DND-41 (cell line): ENCODE measurements around the gene MRPL9.
"Not testable (repeated sequence)": the region's sequence is repeated elsewhere in the genome, so short reads cannot be mapped to it uniquely, and the experiment has no call there.

Experiments used
- ATAC-seq: fragments of 200-7000 bp; cut with Tn5 transposase; 3 replicates; pipeline ENCODE4 v1.9.1; 2021; ENCODE audit warnings: low read depth; ENCODE audit not compliant: insufficient read depth
- DNase-seq: peaks from one replicate; pipeline ENCODE4 v3.0.0-alpha.2; 2020
- H2AFZ ChIP-seq: 2 replicates; pipeline ENCODE4 v1.6.0; 2012; ENCODE audit warnings: low read depth, low read length
- H3K27ac ChIP-seq: 2 replicates; pipeline ENCODE4 v1.5.1; 2012; ENCODE audit warnings: low read length, inconsistent platforms
- H3K27me3 ChIP-seq: fragments of 200-600 bp; sonication (generic); 2 replicates; pipeline ENCODE4 v1.6.0; 2012; ENCODE audit warnings: low read length, mild to moderate bottlenecking, inconsistent platforms; ENCODE audit not compliant: insufficient read depth, poor library complexity
- H3K36me3 ChIP-seq: 2 replicates; pipeline ENCODE4 v1.5.1; 2012; ENCODE audit warnings: low read length, inconsistent platforms; ENCODE audit not compliant: insufficient read depth
- H3K4me1 ChIP-seq: 2 replicates; pipeline ENCODE4 v1.5.1; 2012; ENCODE audit warnings: mild to moderate bottlenecking, low read length; ENCODE audit not compliant: insufficient read depth
- H3K4me2 ChIP-seq: 2 replicates; pipeline ENCODE4 v1.6.0; 2012; ENCODE audit warnings: mild to moderate bottlenecking, moderate library complexity, low read length, inconsistent platforms; ENCODE audit not compliant: insufficient read depth
- H3K4me3 ChIP-seq, 2 experiments: fragments of 200-600 bp in 1 of 2; shearing (Covaris generic) in 1 of 2; 2 replicates each; pipeline ENCODE4 v1.5.1; 2012 to 2016; ENCODE audit warnings: inconsistent platforms in 2 of 2, low read length in 2 of 2, mild to moderate bottlenecking in 2 of 2, low read depth in 1 of 2, moderate library complexity in 1 of 2
- H3K79me2 ChIP-seq: 2 replicates; pipeline ENCODE4 v1.6.0; 2012; ENCODE audit warnings: low read length, inconsistent platforms; ENCODE audit not compliant: insufficient read depth
- H3K9ac ChIP-seq: 2 replicates; pipeline ENCODE4 v1.6.0; 2012; ENCODE audit warnings: low read depth, mild to moderate bottlenecking, inconsistent platforms, low read length, moderate library complexity
- H3K9me3 ChIP-seq: 2 replicates; pipeline ENCODE4 v1.5.1; 2012; ENCODE audit warnings: low read length, moderate library complexity, mild to moderate bottlenecking, inconsistent platforms; ENCODE audit not compliant: insufficient read depth, severe bottlenecking
- H4K20me1 ChIP-seq: 2 replicates; pipeline ENCODE4 v1.6.0; 2012; ENCODE audit warnings: low read length; ENCODE audit not compliant: insufficient read depth
- EZH2 ChIP-seq: IDR thresholded peaks from 3 replicates; pipeline ENCODE4 v1.6.1; 2012; ENCODE audit warnings: borderline replicate concordance, low read depth, mild to moderate bottlenecking, moderate library complexity, low read length, inconsistent platforms; ENCODE audit not compliant: severe bottlenecking
- TF ChIP-seq, protein P1 (sequence below): IDR thresholded peaks from 2 replicates; pipeline ENCODE4 v1.5.1; 2012; ENCODE audit warnings: borderline replicate concordance, low read length, moderate library complexity, mild to moderate bottlenecking; ENCODE audit not compliant: poor library complexity, severe bottlenecking; ENCODE audit errors: extremely low read depth

Gene MRPL9

DNA sequence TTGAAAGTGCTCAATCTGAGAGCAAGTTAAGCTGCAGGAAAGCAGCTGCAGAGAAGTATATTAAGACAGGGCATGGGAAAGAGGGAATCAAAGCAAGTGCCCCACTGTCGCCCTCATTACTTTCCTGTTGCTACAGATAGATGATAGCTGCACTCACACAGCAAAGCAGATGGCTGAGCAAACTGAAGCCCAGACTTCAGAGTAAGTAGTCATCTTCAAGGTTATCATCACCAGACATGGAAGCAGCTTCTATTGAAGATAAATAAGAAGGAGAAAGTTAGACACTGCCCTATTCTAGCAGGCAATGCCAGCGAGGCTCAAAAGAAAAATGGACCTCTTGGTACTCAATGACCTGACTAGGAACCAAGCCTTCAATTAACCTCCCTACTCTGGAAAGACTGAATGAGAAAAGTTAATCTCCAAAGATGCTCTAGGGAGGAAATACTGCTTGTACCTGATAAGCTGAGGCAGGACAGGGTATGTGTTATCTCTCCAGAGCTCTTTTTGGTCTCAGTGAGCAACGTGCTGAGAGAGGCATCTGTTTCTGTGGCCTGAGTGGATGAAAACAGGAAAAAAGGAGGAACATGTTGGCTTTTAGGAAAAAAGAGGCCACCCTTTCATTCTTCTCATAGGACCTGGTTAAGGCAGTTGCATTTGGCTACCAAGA, 11.1 kb upstream of the MRPL9 start:
- H3K4me3 ChIP-seq, result no peak overlapping the region
- H3K4me2 ChIP-seq, result no peak overlapping the region
- DNase-seq (no peak), ATAC-seq (no peak)
- H3K9me3 ChIP-seq, result no peaks in the 10 kb centered on the region
- H3K36me3 ChIP-seq, result peaks cover 58% of the 10 kb centered on the region
- no peak overlapping the region for H3K27ac ChIP-seq
- no peaks in the 10 kb centered on the region for H4K20me1 ChIP-seq
- no peaks in the 10 kb centered on the region for H3K4me1 ChIP-seq
- H3K9ac ChIP-seq, result no peak overlapping the region
- TF ChIP-seq, protein P1, sequence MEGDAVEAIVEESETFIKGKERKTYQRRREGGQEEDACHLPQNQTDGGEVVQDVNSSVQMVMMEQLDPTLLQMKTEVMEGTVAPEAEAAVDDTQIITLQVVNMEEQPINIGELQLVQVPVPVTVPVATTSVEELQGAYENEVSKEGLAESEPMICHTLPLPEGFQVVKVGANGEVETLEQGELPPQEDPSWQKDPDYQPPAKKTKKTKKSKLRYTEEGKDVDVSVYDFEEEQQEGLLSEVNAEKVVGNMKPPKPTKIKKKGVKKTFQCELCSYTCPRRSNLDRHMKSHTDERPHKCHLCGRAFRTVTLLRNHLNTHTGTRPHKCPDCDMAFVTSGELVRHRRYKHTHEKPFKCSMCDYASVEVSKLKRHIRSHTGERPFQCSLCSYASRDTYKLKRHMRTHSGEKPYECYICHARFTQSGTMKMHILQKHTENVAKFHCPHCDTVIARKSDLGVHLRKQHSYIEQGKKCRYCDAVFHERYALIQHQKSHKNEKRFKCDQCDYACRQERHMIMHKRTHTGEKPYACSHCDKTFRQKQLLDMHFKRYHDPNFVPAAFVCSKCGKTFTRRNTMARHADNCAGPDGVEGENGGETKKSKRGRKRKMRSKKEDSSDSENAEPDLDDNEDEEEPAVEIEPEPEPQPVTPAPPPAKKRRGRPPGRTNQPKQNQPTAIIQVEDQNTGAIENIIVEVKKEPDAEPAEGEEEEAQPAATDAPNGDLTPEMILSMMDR, result no peak
- TF ChIP-seq EZH2, result no peak
- no peak overlapping the region for H2AFZ ChIP-seq
- H3K79me2 ChIP-seq, result no peaks in the 10 kb centered on the region
- H3K27me3 ChIP-seq, result no peaks in the 10 kb centered on the region

DNA sequence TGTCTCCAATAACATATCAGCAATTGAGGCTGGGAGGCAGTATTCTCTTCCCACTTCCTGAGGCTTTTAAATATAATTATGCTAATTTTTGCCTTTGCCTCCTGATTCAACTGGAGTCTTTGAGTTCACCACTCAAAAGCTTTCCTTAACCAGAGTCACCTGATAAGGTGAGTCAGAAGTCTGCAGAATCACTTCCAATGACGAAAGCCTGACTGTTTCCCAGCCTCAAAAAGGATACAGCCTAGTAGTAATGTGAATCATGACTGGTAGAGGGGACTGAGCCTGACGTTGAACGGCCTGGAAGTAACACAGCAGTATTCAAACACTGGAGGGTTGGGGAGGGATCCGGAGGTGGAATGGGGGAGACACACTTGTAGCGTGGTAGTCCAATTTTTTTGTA, 10.4 kb upstream of the MRPL9 start:
- no peak overlapping the region for H3K9ac ChIP-seq
- no peak for ATAC-seq

DNA sequence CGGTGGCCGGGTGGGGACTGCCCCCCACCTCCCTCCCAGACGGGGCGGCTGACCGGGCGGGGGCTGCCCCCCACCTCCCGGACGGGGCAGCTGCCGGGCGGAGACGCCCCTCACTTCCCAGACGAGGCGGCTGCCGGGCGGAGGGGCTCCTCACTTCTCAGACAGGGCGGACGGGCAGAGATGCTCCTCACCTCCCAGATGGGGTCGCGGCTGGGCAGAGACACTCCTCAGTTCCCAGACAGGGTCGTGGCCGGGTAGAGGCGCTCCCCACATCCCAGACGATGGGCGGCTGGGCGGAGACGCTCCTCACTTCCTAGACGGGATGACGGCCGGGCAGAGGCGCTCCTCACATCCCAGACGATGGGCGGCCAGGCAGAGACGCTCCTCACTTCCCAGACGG, 6.0 kb upstream of the MRPL9 start:
- H4K20me1 ChIP-seq, H2AFZ ChIP-seq, H3K4me1 ChIP-seq, H3K9ac ChIP-seq, ATAC-seq, DNase-seq, H3K79me2 ChIP-seq, H3K27me3 ChIP-seq, H3K27ac ChIP-seq, H3K9me3 ChIP-seq, H3K4me3 ChIP-seq, H3K4me2 ChIP-seq: not testable (repeated sequence)
- peaks cover 10% of the 10 kb centered on the region for H3K36me3 ChIP-seq

More for the DNA sequence above, 10.4 kb upstream of the MRPL9 start:
- Histone ChIP-seq H3K36me3 (peaks cover 51% of the 10 kb centered on the region), H4K20me1 (no peaks in the 10 kb centered on the region), H3K79me2 (no peaks in the 10 kb centered on the region), H3K9me3 (no peaks in the 10 kb centered on the region), H3K27me3 (no peaks in the 10 kb centered on the region), H3K4me1 (no peaks in the 10 kb centered on the region), H3K4me3 (no peak overlapping the region), H2AFZ (no peak overlapping the region), H3K27ac (no peak overlapping the region), H3K4me2 (no peak overlapping the region)
- no peak for TF ChIP-seq EZH2
- TF ChIP-seq, protein P1, result no peak
- no peak for DNase-seq

DNA sequence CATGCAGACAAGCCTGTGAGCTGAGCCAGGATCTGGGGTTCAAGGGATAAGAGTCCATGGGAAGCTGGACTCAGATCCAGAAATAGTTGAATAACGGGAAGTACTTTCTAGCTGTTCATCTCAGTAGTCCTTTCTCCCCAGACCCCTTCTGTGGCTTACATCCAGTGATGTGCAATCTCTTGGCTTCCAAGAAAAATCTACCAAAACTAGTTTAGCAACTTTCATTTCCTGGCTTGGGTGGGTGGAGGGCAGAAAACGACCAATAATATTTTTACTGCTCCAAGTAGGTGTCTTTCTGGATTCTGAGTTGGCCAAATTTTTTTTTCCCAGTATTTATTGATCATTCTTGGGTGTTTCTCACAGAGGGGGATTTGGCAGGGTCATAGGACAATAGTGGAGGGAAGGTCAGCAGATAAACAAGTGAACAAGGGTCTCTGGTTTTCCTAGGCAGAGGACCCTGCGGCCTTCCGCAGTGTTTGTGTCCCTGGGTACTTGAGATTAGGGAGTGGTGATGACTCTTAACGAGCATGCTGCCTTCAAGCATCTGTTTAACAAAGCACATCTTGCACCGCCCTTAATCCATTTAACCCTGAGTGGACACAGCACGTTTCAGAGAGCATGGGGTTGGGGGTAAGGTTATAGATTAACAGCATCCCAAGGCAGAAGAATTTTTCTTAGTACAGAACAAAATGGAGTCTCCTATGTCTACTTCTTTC, 5.2 kb upstream of the MRPL9 start:
- H2AFZ ChIP-seq, H3K4me2 ChIP-seq, DNase-seq, H3K27me3 ChIP-seq, H4K20me1 ChIP-seq, H3K27ac ChIP-seq, H3K9ac ChIP-seq, H3K4me3 ChIP-seq, H3K36me3 ChIP-seq, H3K79me2 ChIP-seq, ATAC-seq, H3K9me3 ChIP-seq: not testable (repeated sequence)
- peaks cover 11% of the 10 kb centered on the region for H3K4me1 ChIP-seq
